ENCODE results near the gene PRKCH.

GRCh38 chr14:61519106-61519505 is 197.7 kb downstream of the PRKCH start:
- no peak for TF ChIP-seq CTCF (IDR thresholded peaks at IDR 0.05; ENCODE audit: borderline replicate concordance, extremely low read depth, low read length, poor library complexity, severe bottlenecking)
- no peak for TF ChIP-seq EZH2 (IDR thresholded peaks at IDR 0.05; ENCODE audit: borderline replicate concordance, low read depth, low read length, severe bottlenecking)
